Right lobe of liver (tissue), 6 donors: ENCODE results near the gene VHLL. TPM values are rescaled to one million over a fixed set of nuclear protein-coding genes. Genes with fewer than 3 reads are reported as not detected.
A peak's percentile ranks its signal among the peaks of the same experiment; 100 is the strongest.

ENCODE experiments used
- ATAC-seq, 4 donors: fragments of 200-7000 bp; cut with Tn5 transposase; one replicate each; pipeline ENCODE4 v1.9.1; 2020; ENCODE audit warnings: mild to moderate bottlenecking in 4 of 4, moderate library complexity in 4 of 4
- DNase-seq, 3 donors: peaks; one replicate each; pipeline ENCODE4 v3.0.0-alpha.2; 2020
- H3K27ac ChIP-seq, 3 donors: fragments of 200-600 bp; one replicate each; pipeline ENCODE4 v1.8.0; 2022
- H3K27me3 ChIP-seq, 2 donors: fragments of 200-600 bp; one replicate each; pipeline ENCODE4 v1.8.0; 2022
- H3K36me3 ChIP-seq, 4 donors: fragments of 200-600 bp; sonication (generic) in 1 of 4; one replicate each; pipeline versions ENCODE4 v1.5.1 to v1.8.0; 2017 to 2022; ENCODE audit warnings: control low read depth in 1 of 4
- H3K4me1 ChIP-seq, 4 donors: fragments of 200-600 bp; sonication (generic) in 1 of 4; one replicate each; pipeline versions ENCODE4 v1.5.1 to v1.8.0; 2017 to 2022; ENCODE audit warnings: control low read depth in 1 of 4
- H3K4me3 ChIP-seq, 3 donors: fragments of 200-600 bp; one replicate each; pipeline ENCODE4 v1.8.0; 2022
- H3K9me3 ChIP-seq, 4 donors: fragments of 200-600 bp; sonication (generic) in 1 of 4; one replicate each; pipeline versions ENCODE4 v1.5.1 to v1.8.0; 2017 to 2022; ENCODE audit warnings: control low read depth in 1 of 4
- POLR2A ChIP-seq: fragments of 450-650 bp; IDR thresholded peaks from one replicate; pipeline ENCODE4 v1.6.1; 2017; ENCODE audit warnings: antibody characterized with exemption, mild to moderate bottlenecking
- WGBS: methylation state at CpG from one replicate; pipeline ENCODE4 v1.1.6; 2018; ENCODE audit warnings: low coverage, low lambda C conversion rate; ENCODE audit not compliant: insufficient coverage; ENCODE audit errors: missing lambda C conversion rate; 5-methylcytosine and 5-hydroxymethylcytosine counted together
- intact Hi-C, 2 donors: fragments of 100-400 bp; cut with DNase I; formaldehyde crosslinking; loops; one replicate each; pipeline versions ENCODE4 v1.11.2 to v1.14.1; 2022
- total RNA-seq, 6 experiments: library from RNA; depleted of rRNA in 2 of 6; stranded (reverse); fragments of >200 nt in 2 of 6; fragmentation: NEBNext Ultra II Directional in 3 of 6; extraction: Animal tissue kit (Norgen Biotek cat#: 25700) in 3 of 6; gene quantifications; one replicate each; pipeline versions ENCODE4 v1.1.0 to v1.2.4, GENCODE V29; 2016 to 2023
- TF ChIP-seq, protein P1 (sequence below), 4 donors: fragments of 200-600 bp in 3 of 4; fragments of 450-650 bp in 1 of 4; IDR thresholded peaks; one replicate each; pipeline versions ENCODE4 v1.5.1 to v1.8.0; 2016 to 2022; ENCODE audit warnings: antibody characterized with exemption in 4 of 4, mild to moderate bottlenecking in 2 of 4
- donor health status: DM: no; HTN: yes; CAD: no.
- donor health status: DM: no; HTN: no; CAD: no.
- donor health status: DM: no; HTN: no; CAD: no.
- donor health status: DM: no; HTN: yes; CAD: no.
- donor health status: DM: no; HTN: yes; CAD: no.

The VHLL gene
- total RNA-seq, 6 experiments from 2014 or later = not detected

DNA sequence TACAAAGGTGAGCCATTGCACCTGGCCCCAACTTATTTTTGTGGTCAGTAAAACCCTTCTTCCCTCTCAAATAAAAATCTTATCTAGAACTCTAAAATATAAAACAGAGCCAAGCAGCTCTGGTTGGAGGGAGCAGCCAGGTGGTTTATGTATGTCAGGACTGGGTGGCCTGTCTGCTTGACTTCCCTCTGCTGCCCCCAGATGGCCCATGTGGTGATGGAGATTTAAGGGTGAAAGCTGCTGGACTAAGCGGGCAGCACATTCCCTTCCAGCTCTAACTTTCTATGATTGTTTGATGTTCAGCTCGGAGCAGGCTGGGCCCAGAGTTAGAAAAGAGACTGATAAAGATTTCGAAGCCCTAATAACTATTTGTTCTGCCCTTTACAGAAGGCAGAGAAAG, 39.3 kb downstream of the VHLL start:
- Histone ChIP-seq H3K4me3 (no peak overlapping the region), H3K27me3 (no peaks in the 10 kb centered on the region), H3K36me3 (peaks cover 18 to 85% (median 44%) of the 10 kb centered on the region in 4 donors), H3K27ac (no peak overlapping the region), H3K9me3 (no peaks in the 10 kb centered on the region), H3K4me1 (no peaks in the 10 kb centered on the region)
- DNase-seq = peak in 1 of 3 donors; percentile 26
- intact Hi-C loops = no loop called here
- TF ChIP-seq, protein P1, sequence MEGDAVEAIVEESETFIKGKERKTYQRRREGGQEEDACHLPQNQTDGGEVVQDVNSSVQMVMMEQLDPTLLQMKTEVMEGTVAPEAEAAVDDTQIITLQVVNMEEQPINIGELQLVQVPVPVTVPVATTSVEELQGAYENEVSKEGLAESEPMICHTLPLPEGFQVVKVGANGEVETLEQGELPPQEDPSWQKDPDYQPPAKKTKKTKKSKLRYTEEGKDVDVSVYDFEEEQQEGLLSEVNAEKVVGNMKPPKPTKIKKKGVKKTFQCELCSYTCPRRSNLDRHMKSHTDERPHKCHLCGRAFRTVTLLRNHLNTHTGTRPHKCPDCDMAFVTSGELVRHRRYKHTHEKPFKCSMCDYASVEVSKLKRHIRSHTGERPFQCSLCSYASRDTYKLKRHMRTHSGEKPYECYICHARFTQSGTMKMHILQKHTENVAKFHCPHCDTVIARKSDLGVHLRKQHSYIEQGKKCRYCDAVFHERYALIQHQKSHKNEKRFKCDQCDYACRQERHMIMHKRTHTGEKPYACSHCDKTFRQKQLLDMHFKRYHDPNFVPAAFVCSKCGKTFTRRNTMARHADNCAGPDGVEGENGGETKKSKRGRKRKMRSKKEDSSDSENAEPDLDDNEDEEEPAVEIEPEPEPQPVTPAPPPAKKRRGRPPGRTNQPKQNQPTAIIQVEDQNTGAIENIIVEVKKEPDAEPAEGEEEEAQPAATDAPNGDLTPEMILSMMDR (IDR thresholded peaks at IDR 0.05) = peak in 1 of 4 donors; percentile 17
- TF ChIP-seq POLR2A = no peak
- WGBS = 68% methylated on average over 3 of the region's 3 CpGs
- no peak for ATAC-seq

DNA sequence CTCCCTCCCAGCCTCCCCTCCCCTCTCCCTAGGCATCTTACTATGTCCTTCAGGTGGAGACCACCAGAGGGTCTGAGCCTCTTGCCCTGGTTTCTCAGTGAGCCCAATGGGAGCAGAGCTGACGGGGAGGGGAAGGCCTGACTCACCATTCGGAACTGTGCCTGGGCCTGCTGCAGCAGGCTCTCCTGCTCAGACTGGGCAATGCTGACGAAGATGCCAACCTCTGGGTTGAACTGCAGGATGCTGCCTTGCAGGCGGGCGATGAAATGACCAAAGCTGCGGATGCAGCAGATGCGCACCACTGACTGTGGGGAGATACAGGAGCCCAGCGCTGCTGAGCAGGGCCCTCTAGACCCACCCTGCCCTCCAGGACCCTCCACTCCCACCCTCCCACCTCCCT, 40.2 kb downstream of the VHLL start:
- no peaks in the 10 kb centered on the region for H3K4me1 ChIP-seq
- ATAC-seq = no peak
- no peak overlapping the region for H3K27ac ChIP-seq
- intact Hi-C loops = no loop called here
- WGBS = no CpG with 5 or more reads among the region's 8 CpGs
- H3K36me3 ChIP-seq = peaks cover 23 to 88% (median 42%) of the 10 kb centered on the region in 4 donors
- H3K27me3 ChIP-seq = no peaks in the 10 kb centered on the region
- H3K4me3 ChIP-seq = no peak overlapping the region
- no peak for TF ChIP-seq POLR2A
- TF ChIP-seq, protein P1 (IDR thresholded peaks at IDR 0.05) = no peak
- peak in 1 of 3 donors; percentile 22 for DNase-seq
- no peaks in the 10 kb centered on the region for H3K9me3 ChIP-seq

DNA sequence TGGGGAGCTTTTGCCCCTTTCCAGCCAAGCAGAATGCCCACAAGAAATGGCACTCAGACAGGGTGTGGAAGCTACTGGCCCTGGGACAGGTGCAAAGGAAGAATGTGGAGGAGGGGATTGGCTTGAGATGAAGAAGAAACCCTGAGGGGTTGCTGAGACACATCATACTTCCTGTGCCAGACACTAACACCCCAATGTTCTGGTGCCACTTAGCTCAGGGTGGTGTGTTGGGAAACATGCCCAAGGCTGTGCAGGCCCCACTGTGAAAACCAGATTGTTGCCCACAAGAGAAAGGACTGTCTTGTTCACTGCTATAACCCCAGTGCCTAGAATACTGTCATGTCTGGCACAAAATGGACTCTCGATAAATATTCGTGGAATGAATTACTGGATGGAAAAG, 41.4 kb downstream of the VHLL start:
- ATAC-seq (no peak), DNase-seq (peak in 1 of 3 donors; percentile 0)
- intact Hi-C loops = no loop called here
- 78% methylated on average over 2 of the region's 2 CpGs for WGBS
- Histone ChIP-seq H3K4me1 (no peaks in the 10 kb centered on the region), H3K9me3 (no peaks in the 10 kb centered on the region), H3K27me3 (no peaks in the 10 kb centered on the region), H3K27ac (no peak overlapping the region), H3K4me3 (no peak overlapping the region), H3K36me3 (peaks cover 18 to 89% (median 43%) of the 10 kb centered on the region in 4 donors)
- TF ChIP-seq, protein P1 (IDR thresholded peaks at IDR 0.05) = no peak
- TF ChIP-seq POLR2A = no peak

DNA sequence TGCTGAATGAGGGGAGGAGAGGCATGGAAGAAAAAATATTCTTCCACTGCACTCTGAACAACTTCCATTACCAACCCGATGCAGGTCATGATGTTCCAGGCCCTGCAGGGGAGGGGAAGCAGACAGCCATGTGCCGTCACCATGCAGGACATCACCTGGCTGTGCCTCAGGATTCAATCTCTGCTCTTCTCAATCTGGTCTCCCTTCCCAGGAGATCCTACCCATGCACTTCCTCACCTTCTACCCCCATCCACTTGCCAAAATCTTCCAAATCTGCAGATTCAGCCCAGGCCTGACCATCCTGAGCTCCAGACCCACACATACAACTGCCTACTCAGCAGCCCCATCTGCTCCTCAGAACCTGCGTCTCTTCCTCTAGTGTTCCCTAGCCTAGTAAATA, 45.5 kb downstream of the VHLL start:
- Histone ChIP-seq H3K9me3 (no peaks in the 10 kb centered on the region), H3K4me1 (no peaks in the 10 kb centered on the region), H3K4me3 (no peak overlapping the region), H3K27ac (no peak overlapping the region), H3K36me3 (peaks cover 16 to 86% (median 35%) of the 10 kb centered on the region in 4 donors), H3K27me3 (no peaks in the 10 kb centered on the region)
- no peak for DNase-seq
- no peak for ATAC-seq
- intact Hi-C loops = no loop called here
- TF ChIP-seq, protein P1 (IDR thresholded peaks at IDR 0.05) = no peak
- TF ChIP-seq POLR2A = no peak
- WGBS = no CpG with 5 or more reads among the region's 3 CpGs

DNA sequence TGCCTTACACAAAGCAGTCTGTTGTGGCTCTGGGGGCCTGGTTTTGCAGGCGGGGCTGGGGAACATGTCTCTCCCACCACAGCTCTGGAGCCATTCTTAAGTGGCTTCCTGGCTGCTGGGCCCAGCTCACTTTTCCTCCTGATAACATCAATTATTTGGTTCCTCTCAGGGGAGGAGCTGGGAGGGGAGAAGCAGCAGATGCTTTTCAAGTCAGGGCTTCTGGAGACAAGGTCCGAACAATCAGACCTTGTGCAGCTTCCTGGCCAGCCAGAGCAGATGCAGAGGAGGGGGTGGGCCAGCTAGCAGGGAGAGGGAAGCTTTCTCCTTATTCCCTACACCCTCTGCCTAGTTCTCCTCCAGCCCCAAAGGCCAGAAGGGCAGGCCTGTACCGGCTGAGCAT, 47.6 kb downstream of the VHLL start:
- ATAC-seq (no peak), DNase-seq (no peak)
- H3K4me3 ChIP-seq = no peak overlapping the region
- intact Hi-C loops = no loop called here
- 80% methylated on average over 2 of the region's 3 CpGs for WGBS
- no peaks in the 10 kb centered on the region for H3K27me3 ChIP-seq
- H3K27ac ChIP-seq = no peak overlapping the region
- H3K9me3 ChIP-seq = no peaks in the 10 kb centered on the region
- no peaks in the 10 kb centered on the region for H3K4me1 ChIP-seq
- peaks cover 12 to 65% (median 30%) of the 10 kb centered on the region in 4 donors for H3K36me3 ChIP-seq
- no peak for TF ChIP-seq POLR2A
- TF ChIP-seq, protein P1 (IDR thresholded peaks at IDR 0.05) = no peak
